Astrocyte of the cerebellum (primary cell): ENCODE measurements around the gene ARHGAP26.

Experiments used
- DNase-seq: peaks from one replicate; pipeline ENCODE4 v3.0.0-alpha.2; 2011; ENCODE audit warnings: low read depth
- H3K4me3 ChIP-seq: 2 replicates; pipeline ENCODE4 v1.5.1; 2011; ENCODE audit warnings: mild to moderate bottlenecking, low read depth, low read length, moderate library complexity
- CTCF ChIP-seq: IDR thresholded peaks from 2 replicates; pipeline ENCODE4 v1.5.1; 2012; ENCODE audit warnings: low read length, low read depth, moderate library complexity, mild to moderate bottlenecking; ENCODE audit errors: missing control alignments
- in situ Hi-C: cut with HindIII; loops from 2 replicates; pipeline ENCODE4 v1.10.0; 2017; ENCODE audit warnings: low sequenced_read_pairs

Gene ARHGAP26

GRCh38 chr5:142825378-142826089 lies 55.4 kb downstream of the ARHGAP26 start:
- no peak for TF ChIP-seq CTCF
- in situ Hi-C loops: no loop called here
- no peak overlapping the region for H3K4me3 ChIP-seq
- no peak for DNase-seq

- no peak for DNase-seq
- no peak overlapping the region for H3K4me3 ChIP-seq
- no peak for TF ChIP-seq CTCF
- in situ Hi-C loops: no loop called here
These were observed 55.9 kb downstream of the ARHGAP26 start for GRCh38 chr5:142826093-142826492.

- no peak for DNase-seq
- in situ Hi-C loops: no loop called here
- TF ChIP-seq CTCF: no peak
- H3K4me3 ChIP-seq: no peak overlapping the region
These were observed 56.7 kb downstream of the ARHGAP26 start for GRCh38 chr5:142826741-142827492.

- TF ChIP-seq CTCF: no peak
- no peak for DNase-seq
- no peak overlapping the region for H3K4me3 ChIP-seq
- in situ Hi-C loops: no loop called here
These were observed 57.9 kb downstream of the ARHGAP26 start for GRCh38 chr5:142827934-142828576.

GRCh38 chr5:142828797-142829535 lies 58.8 kb downstream of the ARHGAP26 start:
- DNase-seq: no peak
- in situ Hi-C loops: no loop called here
- no peak overlapping the region for H3K4me3 ChIP-seq
- TF ChIP-seq CTCF: no peak

GRCh38 chr5:142829801-142830220 lies 59.6 kb downstream of the ARHGAP26 start:
- TF ChIP-seq CTCF: no peak
- in situ Hi-C loops: no loop called here
- no peak overlapping the region for H3K4me3 ChIP-seq
- DNase-seq: no peak
